MCF 10A (cell line): ENCODE measurements around the gene PRSS22. TPM values are rescaled to one million over a fixed set of nuclear protein-coding genes. Genes with fewer than 3 reads are reported as not detected.

Experiments
- BruUV-seq: library from RNA; stranded (reverse); fragments of 400-500 nt; replicated peaks from 2 replicates; lab custom pipeline; 2021; lab: Mats Ljungman, UMichigan
- CTCF ChIA-PET: fragments of 300-600 bp; sonication (Branson Sonifier 250); formaldehyde crosslinking; extraction: SDS; loops from one replicate; lab custom pipeline; 2021; ENCODE audit warnings: antibody characterized with exemption, inconsistent platforms; lab: Yijun Ruan, JAX
- POLR2A ChIA-PET: fragments of 300-600, 350-650 bp; sonication (Branson Sonifier 250); formaldehyde crosslinking; extraction: SDS; loops from one replicate; lab custom pipeline; 2020; ENCODE audit warnings: antibody characterized with exemption, inconsistent platforms; lab: Yijun Ruan, JAX
- DNase-seq: peaks from one replicate; pipeline ENCODE4 v3.0.0-alpha.2; 2018; ENCODE audit not compliant: unreplicated experiment
- H3K27ac Mint-ChIP-seq: one replicate; pipeline ENCODE4 v1.8.0; 2022; ENCODE audit warnings: mild to moderate bottlenecking, low read depth, mixed read lengths; ENCODE audit not compliant: unreplicated experiment
- H3K27me3 Mint-ChIP-seq: one replicate; pipeline ENCODE4 v1.8.0; 2022; ENCODE audit warnings: mixed read lengths; ENCODE audit not compliant: insufficient read depth, unreplicated experiment
- H3K36me3 Mint-ChIP-seq: one replicate; pipeline ENCODE4 v1.8.0; 2022; ENCODE audit warnings: mild to moderate bottlenecking, moderate library complexity, mixed read lengths; ENCODE audit not compliant: insufficient read depth, unreplicated experiment
- H3K4me1 Mint-ChIP-seq: one replicate; pipeline ENCODE4 v1.8.0; 2022; ENCODE audit warnings: mixed read lengths; ENCODE audit not compliant: insufficient read depth, unreplicated experiment
- H3K4me3 Mint-ChIP-seq: one replicate; pipeline ENCODE4 v1.8.0; 2022; ENCODE audit warnings: mild to moderate bottlenecking, moderate library complexity, mixed read lengths; ENCODE audit not compliant: unreplicated experiment
- H3K9me3 Mint-ChIP-seq: one replicate; pipeline ENCODE4 v1.8.0; 2022; ENCODE audit warnings: mixed read lengths; ENCODE audit not compliant: unreplicated experiment
- intact Hi-C: fragments of 100-400 bp; cut with micrococcal nuclease; formaldehyde crosslinking; loops from 2 replicates; pipeline ENCODE4 v1.14.1; 2022
- total RNA-seq: library from RNA; stranded (reverse); gene quantifications from 2 replicates; pipeline ENCODE4 v1.2.3, GENCODE V29; 2022
- TF ChIP-seq, protein P1 (sequence below): fragments of 200-600 bp; IDR thresholded peaks from one replicate; pipeline ENCODE4 v1.8.0; 2022; ENCODE audit warnings: antibody characterized with exemption, mild to moderate bottlenecking; ENCODE audit not compliant: unreplicated experiment

Gene PRSS22
- total RNA-seq, 1 experiment from 2014 or later = not detected

DNA sequence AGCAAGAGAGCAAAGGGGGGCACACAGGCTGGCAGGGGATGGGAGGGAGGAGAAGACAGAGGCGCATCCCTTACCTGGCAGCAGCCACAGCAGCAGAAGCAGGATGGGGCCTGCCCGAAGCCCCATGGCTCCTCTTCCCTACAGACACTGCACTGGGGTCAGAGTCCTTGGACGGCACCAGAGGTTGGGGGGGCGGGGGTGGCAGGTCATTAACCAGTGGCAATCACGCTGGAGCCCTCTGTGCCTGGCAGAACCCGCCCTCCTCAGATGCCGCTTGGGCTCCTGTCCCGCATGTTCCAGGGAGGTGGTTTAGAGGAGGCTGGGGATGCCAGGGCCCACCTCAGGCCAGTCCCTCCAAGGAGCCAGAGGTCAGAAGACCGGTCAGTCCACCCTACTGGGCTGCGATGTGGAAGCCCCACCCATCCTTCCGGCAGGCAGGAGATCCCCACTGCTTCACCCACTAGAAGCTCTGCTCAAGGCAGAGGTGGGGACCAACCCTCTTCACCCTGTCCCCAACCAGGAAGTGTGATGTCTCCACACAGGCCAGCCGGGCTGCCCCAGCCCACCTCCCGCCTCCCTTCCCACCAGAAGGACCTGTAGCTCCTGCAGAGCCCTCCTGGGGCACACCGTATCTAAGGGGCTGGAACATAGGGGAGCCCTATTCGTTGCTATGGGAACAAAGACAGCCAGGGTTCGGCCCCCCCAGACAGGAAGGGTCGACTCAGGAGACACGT lies 16.2 kb downstream of the PRSS22 start:
- H3K36me3 Mint-ChIP-seq = no peaks in the 10 kb centered on the region
- no peak overlapping the region for H3K27ac Mint-ChIP-seq
- no TSS peak for BruUV-seq
- intact Hi-C loops = no loop called here
- ChIA-PET CTCF (no interaction called here), POLR2A (no interaction called here)
- TF ChIP-seq, protein P1, sequence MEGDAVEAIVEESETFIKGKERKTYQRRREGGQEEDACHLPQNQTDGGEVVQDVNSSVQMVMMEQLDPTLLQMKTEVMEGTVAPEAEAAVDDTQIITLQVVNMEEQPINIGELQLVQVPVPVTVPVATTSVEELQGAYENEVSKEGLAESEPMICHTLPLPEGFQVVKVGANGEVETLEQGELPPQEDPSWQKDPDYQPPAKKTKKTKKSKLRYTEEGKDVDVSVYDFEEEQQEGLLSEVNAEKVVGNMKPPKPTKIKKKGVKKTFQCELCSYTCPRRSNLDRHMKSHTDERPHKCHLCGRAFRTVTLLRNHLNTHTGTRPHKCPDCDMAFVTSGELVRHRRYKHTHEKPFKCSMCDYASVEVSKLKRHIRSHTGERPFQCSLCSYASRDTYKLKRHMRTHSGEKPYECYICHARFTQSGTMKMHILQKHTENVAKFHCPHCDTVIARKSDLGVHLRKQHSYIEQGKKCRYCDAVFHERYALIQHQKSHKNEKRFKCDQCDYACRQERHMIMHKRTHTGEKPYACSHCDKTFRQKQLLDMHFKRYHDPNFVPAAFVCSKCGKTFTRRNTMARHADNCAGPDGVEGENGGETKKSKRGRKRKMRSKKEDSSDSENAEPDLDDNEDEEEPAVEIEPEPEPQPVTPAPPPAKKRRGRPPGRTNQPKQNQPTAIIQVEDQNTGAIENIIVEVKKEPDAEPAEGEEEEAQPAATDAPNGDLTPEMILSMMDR = no peak
- H3K27me3 Mint-ChIP-seq = no peaks in the 10 kb centered on the region
- H3K4me1 Mint-ChIP-seq = peaks cover 15% of the 10 kb centered on the region
- no peak for DNase-seq
- no peak overlapping the region for H3K4me3 Mint-ChIP-seq
- H3K9me3 Mint-ChIP-seq = no peaks in the 10 kb centered on the region

DNA sequence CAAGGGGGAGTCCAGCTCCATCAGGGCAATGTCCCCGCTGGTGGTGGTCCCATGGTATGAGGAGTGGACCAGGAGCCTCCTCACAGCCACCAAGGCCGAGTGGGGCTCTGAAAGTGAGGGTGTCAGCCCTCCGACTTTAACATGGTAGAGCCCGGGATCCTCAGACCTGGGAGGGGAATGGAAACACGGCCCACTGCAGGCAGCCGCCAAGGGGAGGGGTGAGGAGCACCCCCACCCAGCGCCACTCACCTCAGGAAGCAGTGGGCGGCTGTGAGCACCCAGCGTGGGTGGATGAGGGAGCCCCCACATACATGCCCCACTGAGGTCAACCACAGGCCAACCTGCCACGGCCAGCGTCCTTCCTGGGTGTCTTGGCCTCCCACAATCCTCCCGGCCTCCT lies 17.1 kb downstream of the PRSS22 start:
- no peak overlapping the region for H3K27ac Mint-ChIP-seq
- no peak for DNase-seq
- POLR2A ChIA-PET = no interaction called here
- no TSS peak for BruUV-seq
- H3K27me3 Mint-ChIP-seq = no peaks in the 10 kb centered on the region
- H3K4me1 Mint-ChIP-seq = peaks cover 17% of the 10 kb centered on the region
- no peak overlapping the region for H3K4me3 Mint-ChIP-seq
- no peaks in the 10 kb centered on the region for H3K36me3 Mint-ChIP-seq
- TF ChIP-seq, protein P1 = no peak
- intact Hi-C loops = no loop called here
- CTCF ChIA-PET = interaction anchor here (0.6 kb wide), 1 partner anchor 15 kb away, joined by 3 read pairs; no protein-coding TSS in a partner anchor
- no peaks in the 10 kb centered on the region for H3K9me3 Mint-ChIP-seq

DNA sequence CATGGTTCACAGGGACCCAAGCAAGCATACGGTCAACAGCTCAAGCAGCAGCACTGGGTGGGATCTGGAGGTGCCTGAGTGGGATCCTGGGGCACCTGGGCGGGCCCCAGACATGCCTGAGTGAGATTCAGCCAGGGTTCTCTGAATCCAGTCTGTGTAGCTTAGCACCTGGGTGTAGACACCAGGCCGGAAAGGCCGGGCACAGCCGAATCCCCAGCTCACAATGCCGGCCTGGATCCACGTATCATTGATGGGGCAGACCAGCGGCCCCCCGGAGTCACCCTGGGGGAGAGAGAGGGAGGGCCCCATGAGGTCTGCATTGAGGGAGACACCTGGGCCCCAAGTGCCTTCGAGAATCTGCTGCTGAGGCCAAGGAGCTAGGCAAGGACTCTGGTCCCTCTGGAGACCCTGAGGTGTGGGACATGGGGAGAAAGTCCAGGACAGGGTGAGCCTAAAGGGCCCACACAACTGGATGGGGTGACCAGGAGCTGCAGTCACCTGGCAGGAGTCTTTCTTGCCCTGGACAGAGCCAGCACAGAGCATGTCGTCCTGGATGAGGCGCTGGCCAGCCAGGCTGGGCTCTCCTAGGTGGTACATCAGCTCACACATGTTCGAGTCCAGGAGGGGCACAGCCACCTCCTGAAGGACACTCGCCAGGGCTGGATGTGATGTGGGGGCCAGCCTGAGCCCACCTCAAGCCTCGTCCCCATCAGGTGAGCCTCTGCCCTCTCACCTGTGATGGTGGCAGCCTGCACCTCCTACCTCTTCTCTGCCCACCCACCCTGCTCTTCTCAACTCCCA lies 18.1 kb downstream of the PRSS22 start:
- TF ChIP-seq, protein P1 = no peak
- Mint-ChIP-seq H3K27me3 (no peaks in the 10 kb centered on the region), H3K4me3 (no peak overlapping the region), H3K4me1 (peaks cover 26% of the 10 kb centered on the region), H3K9me3 (no peaks in the 10 kb centered on the region), H3K36me3 (no peaks in the 10 kb centered on the region), H3K27ac (no peak overlapping the region)
- ChIA-PET POLR2A (interaction anchor here (0.8 to 1.7 kb wide), 2 partner anchors 29 to 62 kb away, joined by 3 to 4 read pairs; partner anchors contain the start of gene ELOB), CTCF (interaction anchor here (0.7 to 1.0 kb wide), 3 partner anchors 15 to 64 kb away, joined by 3 to 4 read pairs (median 4); no protein-coding TSS in a partner anchor)
- DNase-seq = no peak
- intact Hi-C loops = loop anchor here (1.0 to 5.0 kb wide), 2 partner anchors 28 to 67 kb away; no protein-coding TSS in a partner anchor
- BruUV-seq = no TSS peak

DNA sequence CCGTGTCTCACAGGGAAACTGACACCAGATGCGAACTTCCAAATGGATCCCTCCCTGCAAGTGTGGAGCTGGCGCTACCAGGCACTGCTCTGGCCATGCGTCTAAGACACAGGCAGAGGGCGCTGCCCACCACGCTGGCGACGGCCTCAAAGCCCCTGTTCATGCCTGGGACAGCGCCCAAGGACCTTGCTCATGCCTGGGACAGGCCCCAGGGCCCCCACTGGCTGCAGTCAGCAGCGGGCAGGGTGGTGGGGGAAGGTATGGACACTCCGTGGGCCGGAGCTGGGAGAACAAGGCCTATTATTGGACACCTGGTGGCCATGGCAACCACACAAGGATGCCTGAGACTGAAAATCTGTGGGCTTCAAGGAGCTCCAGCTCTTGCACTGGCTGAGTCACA lies 19.0 kb downstream of the PRSS22 start:
- ChIA-PET CTCF (interaction anchor here (0.8 to 1.0 kb wide), 3 partner anchors 15 to 155 kb away, joined by 3 to 4 read pairs (median 4); no protein-coding TSS in a partner anchor), POLR2A (interaction anchor here (0.8 to 1.7 kb wide), 2 partner anchors 28 to 61 kb away, joined by 3 to 4 read pairs; partner anchors contain the start of gene ELOB)
- TF ChIP-seq, protein P1 = peak; percentile 80
- no peaks in the 10 kb centered on the region for H3K36me3 Mint-ChIP-seq
- no peak overlapping the region for H3K4me3 Mint-ChIP-seq
- no peak overlapping the region for H3K27ac Mint-ChIP-seq
- peak; percentile 69 for DNase-seq
- H3K4me1 Mint-ChIP-seq = peaks cover 31% of the 10 kb centered on the region
- intact Hi-C loops = loop anchor here (1.0 to 5.0 kb wide), 2 partner anchors 29 to 68 kb away; no protein-coding TSS in a partner anchor
- BruUV-seq = no TSS peak
- no peaks in the 10 kb centered on the region for H3K9me3 Mint-ChIP-seq
- no peaks in the 10 kb centered on the region for H3K27me3 Mint-ChIP-seq
